Breast epithelium (tissue), 3 donors: Measurements from ENCODE around the gene KCTD11.

Experiments used
- POLR2A ChIP-seq: fragments of 450-650 bp; IDR thresholded peaks from one replicate; pipeline ENCODE4 v1.6.1; 2016; ENCODE audit warnings: antibody characterized with exemption, mild to moderate bottlenecking, moderate library complexity
- TF ChIP-seq, protein P1 (sequence below), 3 donors: fragments of 450-650 bp; IDR thresholded peaks; one replicate each; pipeline ENCODE4 v1.5.1; 2016 to 2017; ENCODE audit warnings: antibody characterized with exemption in 3 of 3, mild to moderate bottlenecking in 3 of 3, moderate library complexity in 3 of 3

DNA sequence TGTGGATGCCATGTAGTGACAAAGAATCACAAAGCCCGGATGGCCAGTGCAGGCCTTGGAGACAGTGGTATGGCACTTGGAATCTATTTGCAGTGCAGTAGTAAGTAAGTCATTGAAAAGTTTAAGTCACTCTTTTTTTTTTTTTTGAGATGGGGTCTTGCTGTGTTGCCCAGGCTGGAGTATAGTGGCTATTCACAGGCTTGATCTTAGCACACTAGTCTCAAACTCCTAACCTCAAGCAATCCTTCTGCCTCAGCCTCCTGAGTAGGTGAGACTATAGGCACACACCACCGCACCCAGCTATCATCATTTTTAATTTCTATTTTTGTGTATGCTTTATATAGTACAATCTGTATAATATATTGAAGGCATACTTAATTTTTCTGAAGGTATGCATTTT is 46.6 kb downstream of the KCTD11 start:
- TF ChIP-seq, protein P1, sequence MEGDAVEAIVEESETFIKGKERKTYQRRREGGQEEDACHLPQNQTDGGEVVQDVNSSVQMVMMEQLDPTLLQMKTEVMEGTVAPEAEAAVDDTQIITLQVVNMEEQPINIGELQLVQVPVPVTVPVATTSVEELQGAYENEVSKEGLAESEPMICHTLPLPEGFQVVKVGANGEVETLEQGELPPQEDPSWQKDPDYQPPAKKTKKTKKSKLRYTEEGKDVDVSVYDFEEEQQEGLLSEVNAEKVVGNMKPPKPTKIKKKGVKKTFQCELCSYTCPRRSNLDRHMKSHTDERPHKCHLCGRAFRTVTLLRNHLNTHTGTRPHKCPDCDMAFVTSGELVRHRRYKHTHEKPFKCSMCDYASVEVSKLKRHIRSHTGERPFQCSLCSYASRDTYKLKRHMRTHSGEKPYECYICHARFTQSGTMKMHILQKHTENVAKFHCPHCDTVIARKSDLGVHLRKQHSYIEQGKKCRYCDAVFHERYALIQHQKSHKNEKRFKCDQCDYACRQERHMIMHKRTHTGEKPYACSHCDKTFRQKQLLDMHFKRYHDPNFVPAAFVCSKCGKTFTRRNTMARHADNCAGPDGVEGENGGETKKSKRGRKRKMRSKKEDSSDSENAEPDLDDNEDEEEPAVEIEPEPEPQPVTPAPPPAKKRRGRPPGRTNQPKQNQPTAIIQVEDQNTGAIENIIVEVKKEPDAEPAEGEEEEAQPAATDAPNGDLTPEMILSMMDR (IDR thresholded peaks at IDR 0.05) = no peak
- TF ChIP-seq POLR2A = no peak
